Activated CD4-positive, alpha-beta T cell treated with anti-CD3 and anti-CD28 coated beads, Interleukin-10, Interleukin-2, amounts not matched to agents 100 ng/mL and 50 ng/mL, durations not matched to agents 16 hours and 8 hours (primary cell): Measurements from ENCODE around the gene UGT1A6.

Source experiments
- DNase-seq: peaks from one replicate; pipeline ENCODE4 v3.0.0-alpha.2; 2020

UGT1A6 gene

GRCh38 chr2:233803292-233803911, 110.7 kb downstream of the UGT1A6 start:
- DNase-seq = no peak

DNA sequence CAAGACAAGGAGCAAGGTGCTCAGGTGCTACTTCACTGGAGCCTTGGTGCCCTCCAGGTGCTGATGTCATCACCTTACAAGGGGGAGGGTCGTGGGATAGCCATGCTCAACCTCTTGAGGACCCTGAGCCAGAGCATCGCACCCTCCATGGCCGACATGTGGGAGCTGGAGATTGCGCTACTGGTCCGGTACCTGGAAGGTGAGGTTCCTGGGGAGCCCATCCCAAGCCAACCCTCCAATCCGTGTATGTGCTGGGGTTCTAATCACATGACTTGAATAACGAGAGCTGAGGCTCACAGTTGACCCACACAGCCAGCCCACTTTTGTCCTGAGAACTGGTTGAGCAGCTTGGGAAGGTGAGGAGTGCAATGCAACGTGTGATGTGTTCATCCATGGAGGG, 111.3 kb downstream of the UGT1A6 start:
- DNase-seq = no peak

DNA sequence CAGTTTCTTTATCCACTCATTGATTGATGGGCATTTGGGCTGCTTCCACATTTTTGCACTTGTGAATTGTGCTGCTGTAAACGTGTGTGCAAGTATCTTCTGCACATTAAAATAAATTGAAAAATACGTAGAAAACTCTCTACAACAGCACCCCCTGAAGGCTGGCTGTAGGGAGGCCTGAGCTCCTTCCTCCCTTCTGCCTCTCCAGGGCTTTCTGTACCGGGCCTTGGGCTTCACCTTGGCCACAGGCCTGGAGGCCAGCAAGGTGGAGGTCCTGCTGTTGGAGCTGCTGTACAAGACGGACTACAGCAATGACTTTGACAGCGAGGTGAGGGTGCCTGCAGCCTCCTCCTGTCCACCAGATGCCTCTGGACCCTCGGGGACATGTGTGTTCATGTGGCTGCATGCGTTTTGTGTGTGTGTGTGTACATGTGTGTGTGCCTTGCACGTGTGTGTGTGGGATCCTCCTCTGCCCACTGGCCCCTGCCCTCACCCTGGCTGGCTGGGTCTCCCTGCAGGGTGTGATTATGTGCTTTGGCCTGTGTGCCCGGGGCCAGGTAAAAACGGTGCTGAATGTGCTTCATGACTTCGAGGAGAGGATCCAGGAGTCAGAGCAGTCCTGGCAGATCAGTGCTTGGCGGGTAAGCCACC, 114.7 kb downstream of the UGT1A6 start:
- no peak for DNase-seq

DNA sequence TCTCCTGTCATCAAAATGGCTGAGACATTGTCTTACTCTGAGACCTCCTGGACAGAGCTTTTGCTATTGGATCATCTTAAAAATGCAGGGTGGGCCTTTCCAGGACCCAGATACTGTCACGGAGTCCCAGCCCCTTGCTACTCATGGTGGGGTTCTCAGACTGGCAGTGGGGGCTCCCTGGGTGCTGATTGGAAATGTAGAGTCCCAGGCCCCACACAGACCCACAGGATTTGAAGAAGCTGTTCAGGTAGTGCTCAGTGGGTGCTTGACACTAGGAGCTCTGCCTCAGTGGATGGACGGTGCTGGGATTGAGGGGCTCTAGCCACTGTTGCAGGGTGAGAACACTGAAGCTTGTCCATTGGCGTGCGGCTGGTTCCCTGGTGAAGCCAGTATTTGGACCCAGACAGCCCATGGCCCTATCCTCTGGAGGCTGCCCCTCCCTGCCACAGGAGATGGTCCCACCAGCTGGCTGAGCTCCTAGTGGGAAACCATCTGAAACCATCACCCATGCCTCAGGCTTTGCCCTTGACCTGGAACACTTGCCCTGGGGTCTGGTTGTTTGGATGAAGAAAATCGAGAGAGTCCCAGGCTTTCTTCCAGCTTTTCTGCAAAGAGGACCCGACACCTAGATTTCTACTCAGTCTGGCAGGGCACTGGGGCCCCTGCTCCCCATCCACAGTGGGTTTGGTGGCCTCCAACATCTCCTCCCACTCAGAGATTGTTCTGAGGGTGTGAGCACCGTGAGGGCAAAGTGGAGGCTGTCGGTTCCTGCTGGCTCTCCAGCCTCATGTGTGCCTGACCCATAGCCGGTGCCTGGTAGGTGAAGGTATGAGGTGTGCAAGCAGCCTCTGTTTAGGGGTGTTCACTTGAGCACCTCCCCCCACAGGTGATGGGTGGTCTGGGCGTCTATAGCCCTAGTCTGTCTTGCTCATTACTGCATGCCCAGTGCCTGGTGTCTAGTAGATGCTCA, 115.6 kb downstream of the UGT1A6 start:
- DNase-seq = no peak

DNA sequence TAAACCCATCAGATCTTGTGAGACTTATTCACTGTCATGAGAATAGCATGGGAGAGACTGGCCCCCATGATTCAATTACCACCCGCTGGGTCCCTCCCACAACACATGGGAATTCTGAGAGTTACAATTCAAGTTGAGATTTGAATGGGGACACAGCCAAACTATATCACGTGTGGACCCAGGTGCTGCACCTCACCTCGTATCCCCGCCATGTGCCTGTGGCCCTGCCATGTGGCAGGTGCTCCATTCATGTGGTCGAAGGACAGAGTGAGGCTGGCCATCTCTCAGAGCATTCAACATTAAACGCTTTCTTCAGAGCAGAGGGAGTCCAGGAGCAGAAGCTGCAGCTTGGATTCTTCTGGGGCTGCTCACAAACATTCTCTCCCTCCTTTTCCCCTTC, 117.7 kb downstream of the UGT1A6 start:
- no peak for DNase-seq

DNA sequence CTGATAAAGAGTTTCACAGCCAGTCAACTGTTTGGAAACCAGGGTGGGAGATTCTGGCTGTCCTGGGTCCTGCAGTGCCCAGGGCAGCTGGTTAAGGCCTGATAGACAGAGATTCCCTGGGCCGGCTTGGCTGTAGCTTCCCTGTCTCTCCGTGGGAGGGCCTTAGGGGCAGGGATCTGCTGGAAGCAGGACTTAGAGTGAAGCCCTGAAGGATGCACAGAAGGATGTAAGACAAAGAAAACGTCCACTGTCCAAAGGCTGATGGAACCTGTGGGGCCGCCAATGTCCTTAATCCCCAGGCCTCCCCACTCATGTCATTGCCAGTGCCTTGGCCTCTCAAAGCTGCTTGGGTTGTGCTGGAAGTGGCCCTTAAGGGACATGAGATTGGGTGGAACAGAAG, 118.4 kb downstream of the UGT1A6 start:
- no peak for DNase-seq

DNA sequence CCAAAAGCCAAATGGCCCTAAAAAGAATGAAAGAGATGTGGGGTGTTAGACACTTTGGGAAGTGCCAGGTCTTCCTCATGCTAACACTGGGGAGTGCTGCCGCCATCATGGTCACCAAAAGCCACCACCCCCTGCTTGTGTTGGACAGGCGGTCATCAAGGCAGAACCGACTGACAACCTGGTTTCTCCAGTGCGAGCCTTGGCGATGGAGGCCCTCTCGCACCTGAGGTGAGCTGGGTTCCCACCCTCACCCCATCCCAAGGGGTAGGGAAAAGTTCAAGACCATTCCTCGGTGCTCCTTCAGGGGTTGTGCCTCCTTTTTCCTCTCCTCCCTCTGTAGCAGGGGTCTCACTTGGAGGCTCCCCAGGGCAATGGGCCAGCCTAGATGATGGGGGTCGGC, 119.0 kb downstream of the UGT1A6 start:
- DNase-seq = no peak

GRCh38 chr2:233813236-233814055, 120.8 kb downstream of the UGT1A6 start:
- DNase-seq = no peak

- peak; percentile 16 for DNase-seq
Observed at GRCh38 chr2:233814056-233814835, 121.6 kb downstream of the UGT1A6 start.

- no peak for DNase-seq
Observed at GRCh38 chr2:233815861-233816260, 123.2 kb downstream of the UGT1A6 start.

DNA sequence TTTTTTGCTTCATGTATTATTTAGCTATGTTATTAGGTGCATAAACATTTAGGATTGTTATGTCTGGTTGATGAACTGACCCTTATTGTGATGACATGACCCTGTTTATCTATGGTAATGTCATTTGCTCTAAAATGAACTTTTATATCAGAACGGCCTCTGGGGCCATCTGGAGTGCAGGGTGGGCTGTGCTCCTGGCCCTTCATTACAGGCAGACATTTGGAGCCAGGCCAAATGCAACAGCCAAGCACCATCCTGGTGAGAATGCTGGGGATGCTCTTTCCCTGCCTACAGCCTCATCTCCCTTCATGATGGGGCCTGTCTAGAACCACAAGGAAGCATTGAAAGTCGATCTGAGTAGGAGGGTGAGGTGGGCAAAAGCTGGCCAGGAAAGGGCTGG, 123.6 kb downstream of the UGT1A6 start:
- no peak for DNase-seq

GRCh38 chr2:233816771-233817170, 124.1 kb downstream of the UGT1A6 start:
- DNase-seq = no peak

GRCh38 chr2:233817361-233817911, 124.7 kb downstream of the UGT1A6 start:
- DNase-seq = no peak

DNA sequence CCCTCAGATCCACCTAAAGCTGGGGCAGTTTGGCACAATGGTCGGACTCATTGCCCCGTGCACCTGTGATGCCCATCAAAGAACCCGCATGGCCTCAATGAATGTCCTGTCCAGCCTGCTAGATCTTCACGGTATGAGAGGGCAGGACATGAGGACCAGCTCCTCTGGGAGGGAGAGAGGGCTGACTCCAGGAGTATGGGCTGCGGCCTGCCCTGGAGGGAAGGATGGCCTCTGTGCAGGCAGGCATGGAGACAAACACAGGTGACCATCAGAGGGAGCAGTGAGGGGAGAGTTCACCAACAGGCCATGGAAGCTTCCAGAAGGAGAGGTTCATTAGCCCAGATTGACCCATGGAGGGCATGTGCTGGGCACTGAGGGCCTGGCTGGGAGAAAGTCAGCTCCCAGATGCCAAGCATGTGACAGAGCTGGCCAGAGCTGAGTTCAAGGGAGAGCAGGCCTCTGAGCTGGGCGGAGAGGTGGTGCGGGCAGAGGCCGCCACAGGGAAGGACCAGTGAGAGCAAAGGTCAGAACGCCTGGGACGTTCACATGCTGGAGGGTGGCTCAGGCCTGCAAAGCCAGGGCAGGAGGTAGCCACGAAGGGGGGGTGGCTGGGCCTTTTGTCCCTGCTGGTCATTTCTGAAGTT, 125.4 kb downstream of the UGT1A6 start:
- DNase-seq = no peak

DNA sequence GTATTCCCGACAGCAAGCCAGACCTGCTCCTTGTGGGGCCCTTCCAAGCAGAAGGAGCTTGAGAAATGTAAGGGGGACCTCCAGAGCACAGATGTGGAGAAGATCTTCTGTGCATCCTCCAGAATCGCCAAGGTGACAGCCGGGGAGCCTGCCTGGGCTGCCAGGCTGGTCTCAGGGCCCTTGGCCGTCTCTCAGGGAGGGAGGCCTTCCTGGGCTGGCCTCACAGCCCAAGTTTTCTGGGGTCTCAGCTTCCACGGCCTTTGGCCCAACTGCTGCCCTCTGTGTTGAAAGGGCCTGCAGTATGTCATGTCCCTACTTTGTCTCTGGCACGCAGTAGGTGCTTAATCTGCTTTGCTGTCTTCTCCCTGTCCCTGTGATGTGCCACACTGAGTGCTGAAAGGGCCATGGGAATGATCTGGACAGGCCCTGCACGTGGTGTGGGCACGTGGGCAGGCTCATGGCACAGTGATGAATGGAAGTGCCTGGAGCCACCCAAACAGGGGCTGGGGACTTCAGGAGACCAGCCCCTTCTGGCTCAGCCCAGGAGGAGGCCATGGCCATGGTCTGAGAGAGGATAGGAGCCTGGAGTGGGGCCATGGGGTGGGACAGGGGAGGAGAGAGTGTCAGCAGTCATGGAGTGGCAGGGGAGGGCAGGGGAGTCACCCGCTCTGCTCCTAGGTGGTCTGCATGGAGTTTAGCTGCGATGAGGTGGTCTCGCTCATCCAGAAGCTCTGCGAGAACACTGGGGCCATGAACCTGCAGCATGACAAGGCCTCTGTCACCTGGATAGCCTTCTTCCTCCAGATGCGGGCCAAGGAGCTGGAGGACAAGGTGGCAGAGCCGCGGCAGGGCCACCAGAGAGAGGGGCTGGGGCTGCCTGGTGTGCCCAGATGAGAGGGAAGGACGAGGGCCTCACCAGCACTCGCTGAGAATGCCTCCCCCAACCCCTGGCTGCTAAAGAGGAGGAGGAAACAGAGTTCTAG, 126.2 kb downstream of the UGT1A6 start:
- no peak for DNase-seq

GRCh38 chr2:233819884-233820773, 127.4 kb downstream of the UGT1A6 start:
- DNase-seq = no peak

DNA sequence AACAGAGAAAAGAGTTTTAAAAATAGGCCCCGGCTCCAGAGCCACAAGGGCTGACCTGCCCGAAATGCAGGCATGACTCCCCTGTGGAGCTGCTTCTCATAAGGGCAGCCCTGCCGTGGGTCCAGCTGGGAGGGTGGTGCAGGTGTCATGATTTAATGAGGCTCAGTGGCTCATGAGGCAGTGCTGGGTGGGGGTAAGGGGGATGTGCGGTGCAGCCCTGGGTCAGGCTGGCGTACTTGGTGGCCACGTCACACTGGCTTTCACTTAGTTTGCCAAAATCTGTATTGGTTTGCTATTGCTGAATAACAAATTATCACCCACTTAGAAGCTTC, 128.1 kb downstream of the UGT1A6 start:
- DNase-seq = no peak

DNA sequence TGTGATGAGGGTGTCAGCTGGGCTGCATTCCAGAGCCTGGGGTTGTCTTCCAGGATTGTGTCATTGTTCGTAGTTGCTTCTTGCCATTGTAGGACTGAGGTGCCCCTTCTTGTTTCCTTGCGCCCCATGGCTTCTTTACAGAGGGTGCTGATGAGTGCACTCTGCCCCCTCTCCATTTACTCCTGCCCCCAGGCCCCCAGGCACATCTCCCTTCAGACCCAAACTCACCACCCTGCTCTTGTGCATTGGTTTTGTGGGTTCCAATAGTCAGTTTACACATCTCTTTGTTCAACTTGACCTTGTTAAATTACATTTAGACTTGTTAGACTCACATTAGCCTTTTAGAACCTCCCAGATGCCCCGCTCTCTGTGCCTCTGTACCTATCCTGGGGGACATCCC, 128.5 kb downstream of the UGT1A6 start:
- no peak for DNase-seq

- no peak for DNase-seq
Observed at GRCh38 chr2:233821709-233822100, 129.0 kb downstream of the UGT1A6 start.
